A549 treated with CORT108297 at 1 μM for 4 hours (cell line): ENCODE measurements around the gene FAM111A. TPM values are rescaled to one million over a fixed set of nuclear protein-coding genes. Genes with fewer than 3 reads are reported as not detected.

ENCODE experiments used
- total RNA-seq: library from RNA; stranded (reverse); fragments of 200-300 nt; extraction: Qiagen RNA extraction; gene quantifications from 5 replicates; pipeline ENCODE4 v1.2.3, GENCODE V29; 2022

The FAM111A gene
- 8.3 to 11.2 TPM (median 9.3 TPM) in 5 replicates for total RNA-seq

DNA sequence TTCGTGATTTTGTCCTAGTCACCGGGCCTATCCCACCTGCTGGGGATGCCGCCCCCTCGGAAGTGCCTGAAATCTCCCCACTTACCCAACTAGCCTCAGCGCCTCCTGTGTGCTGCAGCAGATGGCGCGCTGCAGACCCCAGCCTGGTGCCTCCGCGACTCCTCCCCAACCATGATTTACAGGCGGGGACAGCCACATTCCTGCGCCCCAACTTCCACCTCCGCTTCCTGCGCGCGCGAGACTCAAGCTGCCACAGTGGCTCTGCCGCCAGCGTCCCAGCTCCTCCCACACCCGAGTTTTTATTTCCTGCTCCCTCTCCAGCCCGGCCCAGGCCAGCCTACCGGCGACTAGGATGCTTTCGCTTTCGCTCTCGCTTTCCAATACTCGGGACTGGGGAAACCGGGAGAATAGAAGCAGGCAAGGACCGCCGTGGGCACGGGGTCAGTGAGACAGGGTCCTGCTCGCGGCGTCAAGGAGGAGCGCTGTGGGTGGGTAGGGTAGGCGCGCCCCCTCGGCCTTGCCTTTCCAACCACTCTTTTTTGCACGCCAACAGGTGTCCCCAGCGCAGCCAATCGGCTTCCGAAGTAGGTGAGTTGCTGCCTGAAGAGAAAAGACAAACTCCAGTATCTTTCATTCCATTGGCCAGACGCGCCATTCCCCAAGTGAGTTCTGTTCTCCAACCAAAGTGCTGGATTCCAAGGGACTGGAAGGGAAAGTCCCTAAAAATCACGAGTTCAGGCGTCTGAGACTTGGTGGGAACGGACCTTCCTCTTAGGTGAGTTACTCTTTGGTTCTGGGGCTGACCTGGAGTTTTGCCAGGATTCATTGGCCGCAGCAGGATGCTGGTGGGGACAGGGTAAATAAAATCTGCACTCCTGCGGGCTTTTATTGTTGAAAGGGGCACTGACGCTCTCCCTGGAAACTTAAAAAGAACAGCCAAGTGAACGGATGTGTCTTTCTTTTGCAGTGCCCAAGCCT is at the start of gene FAM111A:
Gene FAM111A, plus strand, starts transcription at position 327 of the 978 bp plus-strand sequence. CDS start 6,017 bp downstream, outside the sequence.

DNA sequence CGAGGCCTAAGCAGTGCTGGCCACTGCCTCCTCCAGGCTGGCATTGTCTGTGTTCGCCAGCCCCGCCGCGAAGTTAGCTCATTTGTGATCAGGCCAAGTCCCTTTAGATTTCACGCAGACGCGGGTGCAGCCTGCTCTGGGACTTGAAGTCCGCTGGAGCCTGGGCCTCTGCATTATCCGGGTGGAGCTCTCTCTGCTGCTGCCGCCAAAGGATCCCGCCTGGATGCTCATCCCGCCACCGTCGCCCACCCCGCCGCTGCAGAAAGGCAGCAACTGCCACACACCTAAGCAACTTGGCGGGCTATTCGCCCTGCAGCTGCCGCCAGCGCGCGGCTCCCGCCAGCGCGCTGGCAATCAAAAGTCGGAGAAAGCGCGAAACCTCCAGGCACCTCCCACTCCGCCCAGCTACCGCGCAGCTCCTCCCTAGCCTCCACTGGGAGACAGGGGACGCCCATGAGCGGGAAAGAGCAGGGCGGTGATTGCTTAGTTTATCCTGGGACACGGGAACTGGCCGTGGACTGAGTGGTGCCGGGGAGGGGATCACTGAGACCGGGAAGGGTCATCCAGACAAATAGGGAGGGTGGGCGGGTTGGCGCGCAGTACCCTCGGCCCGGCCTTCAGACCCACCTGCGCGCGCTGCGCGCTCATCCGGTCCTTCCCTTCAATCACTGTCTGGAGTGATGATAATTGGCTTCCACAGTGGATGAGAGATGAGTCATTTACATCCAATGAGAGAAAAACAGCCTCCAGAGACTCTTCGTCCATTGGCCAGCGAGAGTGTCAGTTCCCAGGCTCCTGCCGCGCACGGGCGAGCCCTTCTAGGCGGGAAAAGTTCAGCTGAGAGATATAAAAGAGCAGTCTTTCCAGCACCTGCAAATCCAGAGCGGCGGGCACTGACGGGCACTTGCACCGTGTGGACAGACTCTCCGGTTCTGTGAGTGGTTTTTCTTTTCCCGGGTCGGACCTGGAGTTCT is 36.0 kb upstream of the FAM111A start, which contains the start of gene FAM111B:
Gene FAM111B, plus strand, starts transcription at position 875 of the 974 bp plus-strand sequence. CDS start 2,389 bp downstream, outside the sequence.

DNA sequence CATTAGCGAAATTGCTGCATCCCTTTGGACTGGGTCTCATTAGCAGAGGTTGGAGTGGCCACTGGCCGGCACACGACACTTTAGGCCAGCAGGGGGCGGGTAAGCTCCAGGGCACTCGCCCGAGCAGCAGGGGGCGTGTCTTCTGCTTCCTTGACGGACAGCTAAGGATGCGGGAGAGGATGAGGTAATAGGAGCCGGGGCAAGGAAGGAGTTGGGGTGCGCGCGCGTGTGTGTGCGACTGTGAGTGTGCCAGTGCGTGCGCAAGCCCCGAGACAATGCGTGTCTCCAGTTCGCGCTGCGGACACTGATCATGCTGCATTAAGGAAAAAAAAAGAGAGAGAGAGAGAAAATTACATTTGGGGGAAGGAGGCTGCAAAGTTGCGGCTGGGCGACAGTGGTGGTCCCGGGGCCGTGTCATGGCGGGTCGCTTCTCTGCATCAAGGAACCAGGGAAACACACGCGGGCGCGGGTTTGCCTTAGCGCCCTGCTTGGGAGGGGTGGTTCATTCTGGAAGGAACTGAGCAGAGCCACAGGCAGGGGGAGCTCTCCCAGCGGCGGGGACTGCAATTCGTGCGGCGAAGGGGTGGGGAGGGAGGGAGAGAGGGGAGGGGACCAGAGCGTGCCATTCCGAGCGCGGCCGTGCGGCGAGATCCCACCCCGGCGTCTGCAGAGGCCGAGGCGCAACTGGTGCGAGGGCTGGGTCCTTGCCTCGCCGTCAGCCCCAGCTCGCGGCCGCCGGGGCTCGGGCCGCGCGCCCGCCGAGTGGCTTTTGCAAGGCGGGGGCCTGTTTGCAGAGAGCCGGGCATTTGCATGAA is 29.1 kb downstream of the FAM111A start, which contains the start of gene DTX4:
Gene DTX4, plus strand, starts transcription at position 625 of the 815 bp plus-strand sequence. CDS start 464 bp downstream, outside the sequence.

Other genes starting within 250 kb of the FAM111A start
- gene GLYATL1, start 203.4 kb upstream of the FAM111A start, total RNA-seq: 0.15 TPM in 1 of 5 replicates, not detected in the others
- not detected in 5 replicates for gene GLYATL1B, start 56.5 kb upstream of the FAM111A start, total RNA-seq
- 7.1 to 8.6 TPM (median 7.3 TPM) in 5 replicates for gene FAM111B, start 35.6 kb upstream of the FAM111A start, total RNA-seq
- gene DTX4, start 29.3 kb downstream of the FAM111A start, total RNA-seq: 4.1 to 5.6 TPM (median 4.8 TPM) in 5 replicates
- gene MPEG1, start 70.1 kb downstream of the FAM111A start, total RNA-seq: not detected in 5 replicates
- not detected in 5 replicates for gene OR5AN1, start 216.0 kb downstream of the FAM111A start, total RNA-seq